Right lobe of liver (tissue), 4 donors: ENCODE results near the gene LMAN2L.

Source experiments
- POLR2A ChIP-seq: fragments of 450-650 bp; IDR thresholded peaks from one replicate; pipeline ENCODE4 v1.6.1; 2017; ENCODE audit warnings: antibody characterized with exemption, mild to moderate bottlenecking
- TF ChIP-seq, protein P1 (sequence below), 4 donors: fragments of 200-600 bp in 3 of 4; fragments of 450-650 bp in 1 of 4; IDR thresholded peaks; one replicate each; pipeline versions ENCODE4 v1.5.1 to v1.8.0; 2016 to 2022; ENCODE audit warnings: antibody characterized with exemption in 4 of 4, mild to moderate bottlenecking in 2 of 4
- donor health status: DM: no; HTN: no; CAD: no.
- donor health status: DM: no; HTN: no; CAD: no.
- donor health status: DM: no; HTN: yes; CAD: no.

DNA sequence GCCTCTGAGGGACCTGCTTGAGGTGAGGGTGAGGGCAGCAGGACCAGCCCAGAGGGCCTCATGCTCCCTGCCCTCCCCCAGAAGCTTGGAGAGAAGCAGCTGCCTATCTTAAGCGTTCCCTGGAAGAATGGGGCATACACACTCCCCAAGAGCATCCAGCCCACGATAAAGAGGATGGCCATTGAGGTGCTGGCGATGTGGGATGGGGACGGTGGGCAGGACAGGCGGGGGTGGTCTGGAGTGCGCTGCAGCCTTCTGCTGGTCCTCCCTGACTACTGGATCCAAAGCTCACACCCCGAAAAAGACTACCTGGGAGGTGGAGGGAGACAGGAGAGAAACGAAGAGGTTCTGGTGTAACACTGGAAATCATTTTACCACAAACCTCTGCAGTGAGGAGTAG is 45.6 kb downstream of the LMAN2L start:
- no peak for TF ChIP-seq POLR2A
- TF ChIP-seq, protein P1, sequence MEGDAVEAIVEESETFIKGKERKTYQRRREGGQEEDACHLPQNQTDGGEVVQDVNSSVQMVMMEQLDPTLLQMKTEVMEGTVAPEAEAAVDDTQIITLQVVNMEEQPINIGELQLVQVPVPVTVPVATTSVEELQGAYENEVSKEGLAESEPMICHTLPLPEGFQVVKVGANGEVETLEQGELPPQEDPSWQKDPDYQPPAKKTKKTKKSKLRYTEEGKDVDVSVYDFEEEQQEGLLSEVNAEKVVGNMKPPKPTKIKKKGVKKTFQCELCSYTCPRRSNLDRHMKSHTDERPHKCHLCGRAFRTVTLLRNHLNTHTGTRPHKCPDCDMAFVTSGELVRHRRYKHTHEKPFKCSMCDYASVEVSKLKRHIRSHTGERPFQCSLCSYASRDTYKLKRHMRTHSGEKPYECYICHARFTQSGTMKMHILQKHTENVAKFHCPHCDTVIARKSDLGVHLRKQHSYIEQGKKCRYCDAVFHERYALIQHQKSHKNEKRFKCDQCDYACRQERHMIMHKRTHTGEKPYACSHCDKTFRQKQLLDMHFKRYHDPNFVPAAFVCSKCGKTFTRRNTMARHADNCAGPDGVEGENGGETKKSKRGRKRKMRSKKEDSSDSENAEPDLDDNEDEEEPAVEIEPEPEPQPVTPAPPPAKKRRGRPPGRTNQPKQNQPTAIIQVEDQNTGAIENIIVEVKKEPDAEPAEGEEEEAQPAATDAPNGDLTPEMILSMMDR (IDR thresholded peaks at IDR 0.05), result no peak
